ENCODE measurements around the gene FCN1. TPM values are rescaled to one million over a fixed set of nuclear protein-coding genes. Genes with fewer than 3 reads are reported as not detected.

The FCN1 gene
- total RNA-seq, 4 donors from 2014 or later: 0.41 to 13.8 TPM; not detected in 2

DNA sequence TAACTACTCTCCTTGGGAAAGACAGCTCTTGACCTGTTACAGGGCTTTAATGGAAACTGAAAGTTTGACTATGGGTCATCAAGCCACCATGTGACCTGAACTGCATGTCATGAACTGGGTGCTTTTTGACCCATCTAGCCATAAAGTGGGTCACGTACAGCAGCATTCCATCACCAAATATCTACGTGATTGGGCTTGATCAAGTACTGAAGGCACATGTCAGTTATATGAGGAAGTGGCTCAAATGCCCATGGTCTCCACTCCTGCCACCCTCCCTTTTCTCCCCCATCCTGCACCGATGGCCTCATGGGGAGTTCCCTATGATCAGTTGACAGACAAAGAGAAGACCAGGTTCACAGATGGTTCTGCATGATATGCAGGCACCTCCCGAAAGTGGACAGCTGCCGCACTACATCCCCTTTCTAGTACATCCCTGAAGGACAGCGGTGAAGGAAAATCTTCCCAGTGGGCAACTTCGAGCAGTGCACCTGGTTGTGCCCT, 7.3 kb upstream of the FCN1 start:
- Histone ChIP-seq H3K36me3 (no peaks in the 10 kb centered on the region), H3K4me1 (no peaks in the 10 kb centered on the region), H3K27me3 (no peaks in the 10 kb centered on the region), H3K4me3 (no peak overlapping the region), H3K27ac (no peak overlapping the region), H3K9me3 (no peaks in the 10 kb centered on the region)
- in situ Hi-C loops (cut with MboI; ENCODE audit: low pct_ligation_motif_present in 1 of 4, low pct_unique_long_range_greater_than_20kb in 1 of 4, low sequenced_read_pairs in 3 of 4): no loop called here
- no peak for DNase-seq
- 83 to 90% methylated on average over 2 to 7 of the region's 7 CpGs for WGBS, 2 donors (ENCODE audit: low coverage in 1 of 2)
- intact Hi-C loops (cut with DNase I; ENCODE audit: low total_unique reads): no loop called here
- TF ChIP-seq POLR2AphosphoS5 (IDR thresholded peaks at IDR 0.05) (no peak), EP300 (IDR thresholded peaks at IDR 0.05; ENCODE audit: low read depth) (no peak), POLR2A (IDR thresholded peaks at IDR 0.05) (no peak)
- TF ChIP-seq, protein P1, sequence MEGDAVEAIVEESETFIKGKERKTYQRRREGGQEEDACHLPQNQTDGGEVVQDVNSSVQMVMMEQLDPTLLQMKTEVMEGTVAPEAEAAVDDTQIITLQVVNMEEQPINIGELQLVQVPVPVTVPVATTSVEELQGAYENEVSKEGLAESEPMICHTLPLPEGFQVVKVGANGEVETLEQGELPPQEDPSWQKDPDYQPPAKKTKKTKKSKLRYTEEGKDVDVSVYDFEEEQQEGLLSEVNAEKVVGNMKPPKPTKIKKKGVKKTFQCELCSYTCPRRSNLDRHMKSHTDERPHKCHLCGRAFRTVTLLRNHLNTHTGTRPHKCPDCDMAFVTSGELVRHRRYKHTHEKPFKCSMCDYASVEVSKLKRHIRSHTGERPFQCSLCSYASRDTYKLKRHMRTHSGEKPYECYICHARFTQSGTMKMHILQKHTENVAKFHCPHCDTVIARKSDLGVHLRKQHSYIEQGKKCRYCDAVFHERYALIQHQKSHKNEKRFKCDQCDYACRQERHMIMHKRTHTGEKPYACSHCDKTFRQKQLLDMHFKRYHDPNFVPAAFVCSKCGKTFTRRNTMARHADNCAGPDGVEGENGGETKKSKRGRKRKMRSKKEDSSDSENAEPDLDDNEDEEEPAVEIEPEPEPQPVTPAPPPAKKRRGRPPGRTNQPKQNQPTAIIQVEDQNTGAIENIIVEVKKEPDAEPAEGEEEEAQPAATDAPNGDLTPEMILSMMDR (IDR thresholded peaks at IDR 0.05): no peak

- intact Hi-C loops (cut with DNase I; ENCODE audit: low total_unique reads): no loop called here
- in situ Hi-C loops (cut with MboI; ENCODE audit: low pct_ligation_motif_present in 1 of 4, low pct_unique_long_range_greater_than_20kb in 1 of 4, low sequenced_read_pairs in 3 of 4): no loop called here
- Histone ChIP-seq H3K27ac (no peak overlapping the region), H3K27me3 (peaks cover 3% of the 10 kb centered on the region), H3K9me3 (no peaks in the 10 kb centered on the region), H3K4me1 (no peaks in the 10 kb centered on the region), H3K4me3 (no peak overlapping the region), H3K36me3 (no peaks in the 10 kb centered on the region)
- WGBS, 2 donors (ENCODE audit: low coverage in 1 of 2): 71% methylated on average over 7 of the region's 7 CpGs; no CpG with 5 or more reads in 1 of the 2 donors
- TF ChIP-seq, protein P1 (IDR thresholded peaks at IDR 0.05): no peak
- TF ChIP-seq EP300 (IDR thresholded peaks at IDR 0.05; ENCODE audit: low read depth): no peak
- no peak for TF ChIP-seq POLR2AphosphoS5 (IDR thresholded peaks at IDR 0.05)
- no peak for TF ChIP-seq POLR2A (IDR thresholded peaks at IDR 0.05)
- no peak for DNase-seq
These were observed 5.8 kb upstream of the FCN1 start for GRCh38 chr9:134923466-134923865.

- Histone ChIP-seq H3K9me3 (no peaks in the 10 kb centered on the region), H3K36me3 (no peaks in the 10 kb centered on the region), H3K27me3 (peaks cover 3% of the 10 kb centered on the region), H3K4me3 (no peak overlapping the region), H3K4me1 (no peaks in the 10 kb centered on the region), H3K27ac (no peak overlapping the region)
- in situ Hi-C loops (cut with MboI; ENCODE audit: low pct_ligation_motif_present in 1 of 4, low pct_unique_long_range_greater_than_20kb in 1 of 4, low sequenced_read_pairs in 3 of 4): no loop called here
- 69 to 81% methylated on average over 3 to 9 of the region's 9 CpGs for WGBS, 2 donors (ENCODE audit: low coverage in 1 of 2)
- intact Hi-C loops (cut with DNase I; ENCODE audit: low total_unique reads): no loop called here
- TF ChIP-seq, protein P1 (IDR thresholded peaks at IDR 0.05): no peak
- TF ChIP-seq EP300 (IDR thresholded peaks at IDR 0.05; ENCODE audit: low read depth) (no peak), POLR2AphosphoS5 (IDR thresholded peaks at IDR 0.05) (no peak), POLR2A (IDR thresholded peaks at IDR 0.05) (no peak)
- no peak for DNase-seq
These were observed 5.2 kb upstream of the FCN1 start for GRCh38 chr9:134922932-134923240.

DNA sequence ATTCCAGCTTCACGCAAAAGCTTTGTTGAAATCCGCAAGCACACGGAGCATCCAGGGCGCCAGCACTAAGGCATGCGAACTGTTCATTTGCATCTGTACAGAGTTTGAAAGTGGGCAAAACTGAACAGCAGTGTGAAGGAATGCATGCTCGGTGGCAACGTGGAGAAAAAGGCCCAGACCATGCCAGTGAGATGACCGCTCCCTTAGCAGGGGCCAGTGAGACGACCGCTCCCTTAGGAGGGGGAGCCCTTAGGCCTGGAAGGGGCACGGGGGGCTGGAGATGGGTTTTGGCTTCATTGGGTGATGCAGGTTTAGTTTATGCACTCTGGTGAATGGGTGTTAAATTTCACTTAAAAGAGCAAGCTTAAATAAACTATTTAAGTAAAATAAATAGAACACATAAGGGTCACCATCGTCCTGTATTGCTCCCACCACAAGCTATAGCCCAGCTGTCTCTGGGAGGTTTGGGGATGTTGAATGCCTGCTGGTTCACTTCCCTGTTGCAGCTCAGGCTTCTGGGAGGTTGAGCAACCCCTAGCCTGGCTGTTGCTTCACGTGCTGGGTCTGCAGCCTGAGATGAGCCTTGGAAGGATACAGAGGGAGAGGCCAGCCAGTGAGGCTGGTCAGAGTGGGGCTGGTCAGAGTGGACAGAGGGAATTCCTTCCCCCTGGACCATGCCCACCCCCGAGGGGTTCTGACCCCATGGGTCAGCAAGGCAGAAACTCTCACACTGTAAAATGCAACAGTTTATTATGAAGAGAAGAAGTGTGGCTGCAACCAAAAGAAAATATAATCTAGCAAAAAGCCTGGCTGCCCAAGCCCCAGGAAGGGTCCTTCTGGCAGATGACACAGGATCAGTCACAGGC, 4.6 kb upstream of the FCN1 start:
- no peak for DNase-seq
- no peak overlapping the region for H3K27ac ChIP-seq
- intact Hi-C loops (cut with DNase I; ENCODE audit: low total_unique reads) (no loop called here), in situ Hi-C loops (cut with MboI; ENCODE audit: low pct_ligation_motif_present in 1 of 4, low pct_unique_long_range_greater_than_20kb in 1 of 4, low sequenced_read_pairs in 3 of 4) (no loop called here)
- WGBS, 2 donors (ENCODE audit: low coverage in 1 of 2): 54 to 66% methylated on average over 11 to 14 of the region's 14 CpGs
- H3K9me3 ChIP-seq: no peaks in the 10 kb centered on the region
- H3K4me1 ChIP-seq: no peaks in the 10 kb centered on the region
- TF ChIP-seq, protein P1 (IDR thresholded peaks at IDR 0.05): no peak
- TF ChIP-seq POLR2AphosphoS5 (IDR thresholded peaks at IDR 0.05): no peak
- no peak for TF ChIP-seq EP300 (IDR thresholded peaks at IDR 0.05; ENCODE audit: low read depth)
- no peak for TF ChIP-seq POLR2A (IDR thresholded peaks at IDR 0.05)
- H3K36me3 ChIP-seq: no peaks in the 10 kb centered on the region
- H3K27me3 ChIP-seq: peaks cover 3% of the 10 kb centered on the region
- H3K4me3 ChIP-seq: no peak overlapping the region
